ENCODE data around the gene PKMYT1. TPM values are rescaled to one million over a fixed set of nuclear protein-coding genes. Genes with fewer than 3 reads are reported as not detected.
"Not testable (repeated sequence)": the region's sequence is repeated elsewhere in the genome, so short reads cannot be mapped to it uniquely, and the experiment has no call there.

PKMYT1 gene
- total RNA-seq, 1 donor from 2014 or later = not detected

GRCh38 chr16:2950353-2950724 lies 29.9 kb downstream of the PKMYT1 start:
- DNase-seq (ENCODE audit: low spot score in 2 of 2) = no peak
- peaks cover 6% of the 10 kb centered on the region for H3K27me3 ChIP-seq
- TF ChIP-seq CTCF (IDR thresholded peaks at IDR 0.05) = no peak
- no peaks in the 10 kb centered on the region for H3K9me3 ChIP-seq
- H3K27ac ChIP-seq = no peak overlapping the region
- H3K4me3 ChIP-seq = no peak overlapping the region
- intact Hi-C loops (cut with DNase I) = no loop called here
- H3K4me1 ChIP-seq = no peaks in the 10 kb centered on the region
- H3K36me3 ChIP-seq = peaks cover 14 to 16% of the 10 kb centered on the region in 2 donors

GRCh38 chr16:2949705-2950352 lies 30.4 kb downstream of the PKMYT1 start:
- TF ChIP-seq CTCF (IDR thresholded peaks at IDR 0.05) = no peak
- no peak overlapping the region for H3K27ac ChIP-seq
- intact Hi-C loops (cut with DNase I) = no loop called here
- H3K4me1 ChIP-seq = no peaks in the 10 kb centered on the region
- H3K27me3 ChIP-seq = peaks cover 4% of the 10 kb centered on the region
- H3K4me3 ChIP-seq = no peak overlapping the region
- H3K36me3 ChIP-seq = peaks cover 14 to 16% of the 10 kb centered on the region in 2 donors
- peak in 1 of 2 donors; percentile 54 for DNase-seq (ENCODE audit: low spot score in 2 of 2)
- H3K9me3 ChIP-seq = no peaks in the 10 kb centered on the region

- intact Hi-C loops (cut with DNase I) = no loop called here
- Histone ChIP-seq H3K36me3 (peaks cover 15 to 16% of the 10 kb centered on the region in 2 donors), H3K27ac (no peak overlapping the region)
Measured at GRCh38 chr16:2948807-2949704, 31.2 kb downstream of the PKMYT1 start.

GRCh38 chr16:2946649-2947048 lies 33.6 kb downstream of the PKMYT1 start:
- H3K36me3 ChIP-seq = peaks cover 23 to 30% of the 10 kb centered on the region in 2 donors

More at GRCh38 chr16:2948807-2949704, 31.2 kb downstream of the PKMYT1 start:
- H3K27me3 ChIP-seq = peaks cover 4% of the 10 kb centered on the region
- H3K4me3 ChIP-seq = no peak overlapping the region
- no peak for TF ChIP-seq CTCF (IDR thresholded peaks at IDR 0.05)
- peak in 1 of 2 donors; percentile 52 for DNase-seq (ENCODE audit: low spot score in 2 of 2)
- no peaks in the 10 kb centered on the region for H3K4me1 ChIP-seq
- no peaks in the 10 kb centered on the region for H3K9me3 ChIP-seq

GRCh38 chr16:2943716-2944115 lies 36.5 kb downstream of the PKMYT1 start:
- H3K4me3 ChIP-seq; H3K9me3 ChIP-seq; intact Hi-C loops (cut with DNase I); H3K4me1 ChIP-seq; H3K27ac ChIP-seq; DNase-seq (ENCODE audit: low spot score in 2 of 2); H3K27me3 ChIP-seq: not testable (repeated sequence)
- peaks cover 35 to 47% of the 10 kb centered on the region in 2 donors for H3K36me3 ChIP-seq

More at GRCh38 chr16:2946649-2947048, 33.6 kb downstream of the PKMYT1 start:
- intact Hi-C loops (cut with DNase I) = no loop called here
- TF ChIP-seq CTCF (IDR thresholded peaks at IDR 0.05) = no peak
- no peaks in the 10 kb centered on the region for H3K4me1 ChIP-seq
- DNase-seq (ENCODE audit: low spot score in 2 of 2) = no peak
- H3K27me3 ChIP-seq = no peaks in the 10 kb centered on the region
- H3K4me3 ChIP-seq = no peak overlapping the region
- H3K9me3 ChIP-seq = no peaks in the 10 kb centered on the region
- no peak overlapping the region for H3K27ac ChIP-seq

GRCh38 chr16:2942045-2942444 lies 38.2 kb downstream of the PKMYT1 start:
- TF ChIP-seq CTCF (IDR thresholded peaks at IDR 0.05) = no peak
- Histone ChIP-seq H3K4me1 (no peaks in the 10 kb centered on the region), H3K36me3 (peaks cover 48 to 60% of the 10 kb centered on the region in 2 donors), H3K9me3 (no peaks in the 10 kb centered on the region), H3K4me3 (no peak overlapping the region), H3K27ac (no peak overlapping the region), H3K27me3 (no peaks in the 10 kb centered on the region)
- intact Hi-C loops (cut with DNase I) = no loop called here
- DNase-seq (ENCODE audit: low spot score in 2 of 2) = no peak
